Epithelial cell of proximal tubule (primary cell): Measurements from ENCODE around the gene KLK6. TPM values are rescaled to one million over a fixed set of nuclear protein-coding genes. Genes with fewer than 3 reads are reported as not detected.

Source experiments
- DNase-seq: peaks from one replicate; pipeline ENCODE4 v3.0.0-alpha.2; 2011; ENCODE audit warnings: low read depth
- H3K4me3 ChIP-seq: 2 replicates; pipeline ENCODE4 v1.5.1; 2011; ENCODE audit warnings: low read depth, mild to moderate bottlenecking, low read length
- total RNA-seq: library from RNA; depleted of rRNA; stranded (reverse); fragments of >200 nt; gene quantifications from 2 replicates; pipeline ENCODE4 v1.2.3, GENCODE V29; 2015
- TF ChIP-seq, protein P1 (sequence below): conservative IDR thresholded peaks from 2 replicates; pipeline ENCODE4 v1.5.1; 2012; ENCODE audit warnings: low read depth, mild to moderate bottlenecking, low read length

KLK6 gene
- total RNA-seq, 1 donor from 2014 or later = 32.2 TPM

DNA sequence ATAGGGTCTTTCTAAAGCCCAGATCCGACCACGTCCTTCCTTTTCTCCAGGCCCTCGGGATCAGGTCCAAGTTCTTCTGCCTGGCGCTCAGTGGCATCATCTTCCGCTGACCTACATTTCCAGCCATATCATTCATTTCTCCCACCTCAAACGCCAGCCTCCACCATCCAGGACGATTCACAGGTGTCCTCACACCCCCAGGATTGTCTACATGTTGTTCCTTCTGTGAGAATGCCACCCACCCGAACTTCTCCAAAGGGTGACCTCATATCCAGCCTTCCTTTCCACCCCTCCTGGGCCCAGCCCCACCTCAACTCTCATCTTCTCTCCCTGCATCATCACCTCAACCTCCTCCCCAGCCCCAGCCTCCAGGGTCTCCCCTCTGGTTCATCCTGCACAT lies 11.8 kb downstream of the KLK6 start:
- no peak for DNase-seq
- TF ChIP-seq, protein P1, sequence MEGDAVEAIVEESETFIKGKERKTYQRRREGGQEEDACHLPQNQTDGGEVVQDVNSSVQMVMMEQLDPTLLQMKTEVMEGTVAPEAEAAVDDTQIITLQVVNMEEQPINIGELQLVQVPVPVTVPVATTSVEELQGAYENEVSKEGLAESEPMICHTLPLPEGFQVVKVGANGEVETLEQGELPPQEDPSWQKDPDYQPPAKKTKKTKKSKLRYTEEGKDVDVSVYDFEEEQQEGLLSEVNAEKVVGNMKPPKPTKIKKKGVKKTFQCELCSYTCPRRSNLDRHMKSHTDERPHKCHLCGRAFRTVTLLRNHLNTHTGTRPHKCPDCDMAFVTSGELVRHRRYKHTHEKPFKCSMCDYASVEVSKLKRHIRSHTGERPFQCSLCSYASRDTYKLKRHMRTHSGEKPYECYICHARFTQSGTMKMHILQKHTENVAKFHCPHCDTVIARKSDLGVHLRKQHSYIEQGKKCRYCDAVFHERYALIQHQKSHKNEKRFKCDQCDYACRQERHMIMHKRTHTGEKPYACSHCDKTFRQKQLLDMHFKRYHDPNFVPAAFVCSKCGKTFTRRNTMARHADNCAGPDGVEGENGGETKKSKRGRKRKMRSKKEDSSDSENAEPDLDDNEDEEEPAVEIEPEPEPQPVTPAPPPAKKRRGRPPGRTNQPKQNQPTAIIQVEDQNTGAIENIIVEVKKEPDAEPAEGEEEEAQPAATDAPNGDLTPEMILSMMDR = no peak
- H3K4me3 ChIP-seq = no peak overlapping the region

GRCh38 chr19:50952910-50953309 lies 16.5 kb downstream of the KLK6 start, which contains the start of gene KLK5:
Gene KLK5, minus strand, starts transcription at chr19:50953038. Its CDS starts 381 bp downstream, at chr19:50952657.
- DNase-seq = no peak
- no peak within 1 kb of the TSS for H3K4me3 ChIP-seq
- TF ChIP-seq, protein P1 = no peak

GRCh38 chr19:50949861-50950260 lies 19.5 kb downstream of the KLK6 start:
- no peak for DNase-seq
- H3K4me3 ChIP-seq = no peak overlapping the region
- TF ChIP-seq, protein P1 = no peak

- no peak for DNase-seq
- no peak overlapping the region for H3K4me3 ChIP-seq
- TF ChIP-seq, protein P1 = no peak
Measured at GRCh38 chr19:50947123-50947522, 22.3 kb downstream of the KLK6 start.

- H3K4me3 ChIP-seq = no peak overlapping the region
- TF ChIP-seq, protein P1 = no peak
- DNase-seq = no peak
Measured at GRCh38 chr19:50944795-50945194, 24.6 kb downstream of the KLK6 start.

- DNase-seq = no peak
- H3K4me3 ChIP-seq = no peak overlapping the region
- TF ChIP-seq, protein P1 = no peak
Measured at GRCh38 chr19:50943074-50943828, 26.1 kb downstream of the KLK6 start.

- TF ChIP-seq, protein P1 = no peak
- no peak overlapping the region for H3K4me3 ChIP-seq
- DNase-seq = no peak
Measured at GRCh38 chr19:50939596-50939995, 29.8 kb downstream of the KLK6 start.
